Smooth muscle cell (in vitro differentiated cells): Measurements from ENCODE around the gene AKT1. TPM values are rescaled to one million over a fixed set of nuclear protein-coding genes. Genes with fewer than 3 reads are reported as not detected.

Experiments used
- DNase-seq: peaks from one replicate; lab custom pipeline; 2025; ENCODE audit not compliant: unreplicated experiment; lab: John Stamatoyannopoulos, UW
- H2AFZ ChIP-seq: fragments of 200-600 bp; sonication (generic); 2 replicates; pipeline ENCODE4 v1.6.0; 2016; ENCODE audit warnings: antibody characterized with exemption, low read depth, mild to moderate bottlenecking
- H3F3A ChIP-seq: fragments of 200-600 bp; sonication (generic); 2 replicates; pipeline ENCODE4 v1.6.0; 2017; ENCODE audit warnings: antibody characterized with exemption, low read depth
- H3K27ac ChIP-seq: fragments of 200-600 bp; sonication (generic); 2 replicates; pipeline ENCODE4 v1.5.1; 2016; ENCODE audit warnings: low read depth, mild to moderate bottlenecking
- H3K27me3 ChIP-seq: fragments of 200-600 bp; sonication (generic); 2 replicates; pipeline ENCODE4 v1.6.1; 2016; ENCODE audit warnings: low read depth, mild to moderate bottlenecking
- H3K36me3 ChIP-seq: fragments of 200-600 bp; sonication (generic); 2 replicates; pipeline ENCODE4 v1.5.1; 2016; ENCODE audit warnings: low read depth
- H3K4me1 ChIP-seq: fragments of 200-600 bp; sonication (generic); 2 replicates; pipeline ENCODE4 v1.5.1; 2016; ENCODE audit warnings: low read depth
- H3K4me2 ChIP-seq: fragments of 200-600 bp; sonication (generic); 2 replicates; pipeline ENCODE4 v1.6.0; 2016; ENCODE audit warnings: mild to moderate bottlenecking
- H3K4me3 ChIP-seq: fragments of 200-600 bp; sonication (generic); 2 replicates; pipeline ENCODE4 v1.5.1; 2016; ENCODE audit warnings: mild to moderate bottlenecking
- H3K79me2 ChIP-seq: fragments of 200-600 bp; sonication (generic); 2 replicates; pipeline ENCODE4 v1.6.0; 2016; ENCODE audit warnings: low read depth, mild to moderate bottlenecking
- H3K9ac ChIP-seq: fragments of 200-600 bp; sonication (generic); 2 replicates; pipeline ENCODE4 v1.6.0; 2016; ENCODE audit warnings: low read depth
- H3K9me3 ChIP-seq: fragments of 200-600 bp; sonication (generic); replicated peaks from 2 replicates; pipeline ENCODE4 v1.5.1; 2016; ENCODE audit warnings: low read depth
- H4K20me1 ChIP-seq: fragments of 200-600 bp; sonication (generic); 2 replicates; pipeline ENCODE4 v1.6.0; 2016; ENCODE audit warnings: low read depth
- CTCF ChIP-seq: fragments of 200-600 bp; sonication (generic); IDR thresholded peaks from 2 replicates; pipeline ENCODE4 v1.5.1; 2017; ENCODE audit warnings: borderline replicate concordance, mild to moderate bottlenecking, antibody characterized with exemption; ENCODE audit not compliant: insufficient read depth, poor library complexity, severe bottlenecking
- WGBS: methylation state at CpG from one replicate; pipeline ENCODE4 v1.1.7; 2016; ENCODE audit warnings: low lambda C conversion rate; 5-methylcytosine and 5-hydroxymethylcytosine counted together
- polyA plus RNA-seq: library from polyadenylated mRNA; unstranded; fragments of >200 nt; fragmentation: Nextera tagmentation; extraction: Ambion mirVana; gene quantifications from 2 replicates; pipeline ENCODE4 v1.2.1, GENCODE V29; 2016
- total RNA-seq: library from RNA; depleted of rRNA; stranded (reverse); fragments of >200 nt; gene quantifications from 2 replicates; pipeline ENCODE4 v1.2.3, GENCODE V29; 2014

The AKT1 gene
- total and polyA plus RNA-seq, 2 experiments from 2014 or later, result 99.9 to 189 TPM

GRCh38 chr14:104749111-104749649 is 46.4 kb downstream of the AKT1 start:
- 71% methylated on average over 8 of the region's 11 CpGs for WGBS
- Histone ChIP-seq H3K9ac (no peak overlapping the region), H2AFZ (no peak overlapping the region), H3K9me3 (no peaks in the 10 kb centered on the region), H3K79me2 (peaks cover 12% of the 10 kb centered on the region), H4K20me1 (peaks cover 7% of the 10 kb centered on the region), H3F3A (no peaks in the 10 kb centered on the region), H3K4me1 (peaks cover 4% of the 10 kb centered on the region), H3K27me3 (no peaks in the 10 kb centered on the region), H3K27ac (no peak overlapping the region), H3K4me2 (no peak overlapping the region), H3K36me3 (no peaks in the 10 kb centered on the region), H3K4me3 (no peak overlapping the region)
- no peak for TF ChIP-seq CTCF
- no peak for DNase-seq

GRCh38 chr14:104747876-104748275 is 47.7 kb downstream of the AKT1 start:
- Histone ChIP-seq H3K79me2 (no peaks in the 10 kb centered on the region), H3K9ac (no peak overlapping the region), H3K9me3 (no peaks in the 10 kb centered on the region), H2AFZ (no peak overlapping the region), H3K36me3 (no peaks in the 10 kb centered on the region), H4K20me1 (no peaks in the 10 kb centered on the region), H3K4me3 (no peak overlapping the region), H3F3A (no peaks in the 10 kb centered on the region), H3K27ac (peak overlapping the region; percentile 74), H3K4me2 (no peak overlapping the region), H3K4me1 (no peaks in the 10 kb centered on the region), H3K27me3 (no peaks in the 10 kb centered on the region)
- no peak for DNase-seq
- WGBS, result 77% methylated on average over 9 of the region's 9 CpGs
- no peak for TF ChIP-seq CTCF

- Histone ChIP-seq H3K27me3 (no peaks in the 10 kb centered on the region), H3K9me3 (no peaks in the 10 kb centered on the region), H3K27ac (peak overlapping the region; percentile 74), H3K4me2 (peak overlapping the region; percentile 10), H3K79me2 (no peaks in the 10 kb centered on the region), H3K9ac (no peak overlapping the region), H3K36me3 (no peaks in the 10 kb centered on the region), H2AFZ (no peak overlapping the region), H3F3A (no peaks in the 10 kb centered on the region), H3K4me1 (no peaks in the 10 kb centered on the region), H3K4me3 (no peak overlapping the region), H4K20me1 (no peaks in the 10 kb centered on the region)
- no peak for TF ChIP-seq CTCF
- no peak for DNase-seq
- WGBS, result 44% methylated on average over 7 of the region's 7 CpGs
These were observed 48.5 kb downstream of the AKT1 start for GRCh38 chr14:104746934-104747481.

- Histone ChIP-seq H3F3A (no peaks in the 10 kb centered on the region), H3K4me3 (no peak overlapping the region), H3K27ac (no peak overlapping the region), H3K27me3 (no peaks in the 10 kb centered on the region), H3K36me3 (no peaks in the 10 kb centered on the region), H3K9ac (no peak overlapping the region), H4K20me1 (no peaks in the 10 kb centered on the region), H3K4me2 (no peak overlapping the region), H3K4me1 (no peaks in the 10 kb centered on the region), H3K9me3 (no peaks in the 10 kb centered on the region), H3K79me2 (no peaks in the 10 kb centered on the region), H2AFZ (no peak overlapping the region)
- 83% methylated on average over 13 of the region's 13 CpGs for WGBS
- no peak for DNase-seq
- no peak for TF ChIP-seq CTCF
These were observed 49.4 kb downstream of the AKT1 start for GRCh38 chr14:104746071-104746545.
